IPS-20b (cell line): Measurements from ENCODE around the gene TBCD.

ENCODE experiments used
- H3K27ac ChIP-seq: one replicate; pipeline ENCODE4 v1.5.1; 2013; ENCODE audit warnings: low read length
- H3K27me3 ChIP-seq: 2 replicates; pipeline ENCODE4 v1.6.1; 2013; ENCODE audit warnings: mild to moderate bottlenecking, low read length, inconsistent platforms; ENCODE audit not compliant: insufficient read depth
- H3K36me3 ChIP-seq: 2 replicates; pipeline ENCODE4 v1.6.1; 2013; ENCODE audit warnings: low read depth, mild to moderate bottlenecking, inconsistent platforms, low read length, moderate library complexity; ENCODE audit not compliant: insufficient read depth
- H3K4me1 ChIP-seq: 2 replicates; pipeline ENCODE4 v1.6.1; 2013; ENCODE audit warnings: mild to moderate bottlenecking, control low read depth, inconsistent platforms, low read length, moderate library complexity; ENCODE audit not compliant: insufficient read depth
- H3K4me3 ChIP-seq: 2 replicates; pipeline ENCODE4 v1.5.1; 2013; ENCODE audit warnings: mild to moderate bottlenecking, low read length, inconsistent platforms
- H3K9ac ChIP-seq: 2 replicates; pipeline ENCODE4 v1.6.1; 2013; ENCODE audit warnings: low read depth, mild to moderate bottlenecking, inconsistent platforms, low read length, moderate library complexity
- H3K9me3 ChIP-seq: 2 replicates; pipeline ENCODE4 v1.6.1; 2013; ENCODE audit warnings: mild to moderate bottlenecking, low read depth, low read length, inconsistent platforms; ENCODE audit not compliant: insufficient read depth

Gene TBCD

GRCh38 chr17:82866590-82867191 is 114.8 kb downstream of the TBCD start:
- H3K4me3 ChIP-seq, result no peak overlapping the region
- no peaks in the 10 kb centered on the region for H3K9me3 ChIP-seq
- no peak overlapping the region for H3K9ac ChIP-seq
- no peaks in the 10 kb centered on the region for H3K27me3 ChIP-seq
- no peak overlapping the region for H3K27ac ChIP-seq
- H3K4me1 ChIP-seq, result 0 out of 2 replicates have a peak, but pooled peaks cover 3% of the 10 kb centered on the region
- H3K36me3 ChIP-seq, result peaks cover 23% of the 10 kb centered on the region

GRCh38 chr17:82867763-82868325 is 116.0 kb downstream of the TBCD start:
- no peaks in the 10 kb centered on the region for H3K9me3 ChIP-seq
- H3K4me3 ChIP-seq, result no peak overlapping the region
- no peak overlapping the region for H3K9ac ChIP-seq
- no peak overlapping the region for H3K27ac ChIP-seq
- peaks cover 23% of the 10 kb centered on the region for H3K36me3 ChIP-seq
- no peaks in the 10 kb centered on the region for H3K27me3 ChIP-seq
- H3K4me1 ChIP-seq, result 0 out of 2 replicates have a peak, but pooled peaks cover 3% of the 10 kb centered on the region

GRCh38 chr17:82868715-82869131 is 116.9 kb downstream of the TBCD start:
- Histone ChIP-seq H3K27me3 (no peaks in the 10 kb centered on the region), H3K4me3 (no peak overlapping the region), H3K4me1 (0 out of 2 replicates have a peak, but pooled peaks cover under 1% of the 10 kb centered on the region), H3K9me3 (no peaks in the 10 kb centered on the region), H3K27ac (no peak overlapping the region), H3K36me3 (peaks cover 17% of the 10 kb centered on the region), H3K9ac (no peak overlapping the region)

- Histone ChIP-seq H3K4me1 (no peaks in the 10 kb centered on the region), H3K4me3 (no peak overlapping the region), H3K9ac (no peak overlapping the region), H3K27me3 (no peaks in the 10 kb centered on the region), H3K36me3 (peaks cover 17% of the 10 kb centered on the region), H3K27ac (no peak overlapping the region), H3K9me3 (no peaks in the 10 kb centered on the region)
Measured at GRCh38 chr17:82869536-82869935, 117.7 kb downstream of the TBCD start.

GRCh38 chr17:82870091-82870491 is 118.2 kb downstream of the TBCD start:
- Histone ChIP-seq H3K4me1 (no peaks in the 10 kb centered on the region; the same call in 1 of the 2 replicates), H3K27ac (no peak overlapping the region), H3K4me3 (no peak overlapping the region), H3K36me3 (peaks cover 17% of the 10 kb centered on the region), H3K9ac (no peak overlapping the region), H3K9me3 (no peaks in the 10 kb centered on the region), H3K27me3 (no peaks in the 10 kb centered on the region)

- Histone ChIP-seq H3K9me3 (no peaks in the 10 kb centered on the region), H3K4me3 (no peak overlapping the region), H3K4me1 (no peaks in the 10 kb centered on the region; the same call in 1 of the 2 replicates), H3K27me3 (no peaks in the 10 kb centered on the region), H3K27ac (no peak overlapping the region), H3K36me3 (peaks cover 18% of the 10 kb centered on the region), H3K9ac (no peak overlapping the region)
Measured at GRCh38 chr17:82870541-82870940, 118.7 kb downstream of the TBCD start.

- H3K4me3 ChIP-seq, result no peak overlapping the region
- H3K9me3 ChIP-seq, result no peaks in the 10 kb centered on the region
- no peak overlapping the region for H3K27ac ChIP-seq
- H3K36me3 ChIP-seq, result peaks cover 20% of the 10 kb centered on the region
- no peak overlapping the region for H3K9ac ChIP-seq
- no peaks in the 10 kb centered on the region for H3K27me3 ChIP-seq
- H3K4me1 ChIP-seq, result no peaks in the 10 kb centered on the region; the same call in 1 of the 2 replicates
Measured at GRCh38 chr17:82871056-82871775, 119.4 kb downstream of the TBCD start.

GRCh38 chr17:82871776-82872561 is 120.1 kb downstream of the TBCD start:
- H3K9me3 ChIP-seq, result no peaks in the 10 kb centered on the region
- no peak overlapping the region for H3K27ac ChIP-seq
- H3K4me3 ChIP-seq, result no peak overlapping the region
- H3K36me3 ChIP-seq, result peaks cover 20% of the 10 kb centered on the region
- H3K9ac ChIP-seq, result no peak overlapping the region
- peaks cover 6% of the 10 kb centered on the region; the same call in 1 of the 2 replicates for H3K4me1 ChIP-seq
- H3K27me3 ChIP-seq, result no peaks in the 10 kb centered on the region

GRCh38 chr17:82872591-82873520 is 121.0 kb downstream of the TBCD start:
- Histone ChIP-seq H3K9me3 (no peaks in the 10 kb centered on the region), H3K4me1 (peaks cover 6% of the 10 kb centered on the region; the same call in 1 of the 2 replicates), H3K9ac (no peak overlapping the region), H3K36me3 (peaks cover 20% of the 10 kb centered on the region), H3K27ac (no peak overlapping the region), H3K4me3 (no peak overlapping the region), H3K27me3 (no peaks in the 10 kb centered on the region)

GRCh38 chr17:82873521-82873920 is 121.7 kb downstream of the TBCD start:
- H3K27me3 ChIP-seq, result no peaks in the 10 kb centered on the region
- H3K4me1 ChIP-seq, result peaks cover 6% of the 10 kb centered on the region; the same call in 1 of the 2 replicates
- H3K27ac ChIP-seq, result no peak overlapping the region
- peaks cover 20% of the 10 kb centered on the region for H3K36me3 ChIP-seq
- H3K4me3 ChIP-seq, result no peak overlapping the region
- no peak overlapping the region for H3K9ac ChIP-seq
- H3K9me3 ChIP-seq, result no peaks in the 10 kb centered on the region
